H9 (cell line): ENCODE measurements around the gene CPLX1. TPM values are rescaled to one million over a fixed set of nuclear protein-coding genes. Genes with fewer than 3 reads are reported as not detected.
"Not testable (repeated sequence)": the region's sequence is repeated elsewhere in the genome, so short reads cannot be mapped to it uniquely, and the experiment has no call there.

Experiments used
- DNase-seq: peaks from one replicate; pipeline ENCODE4 v3.0.0-alpha.2; 2017
- H2AFZ ChIP-seq: one replicate; pipeline ENCODE4 v1.6.1; 2013; ENCODE audit warnings: mild to moderate bottlenecking, low read length, control low read depth, moderate library complexity
- H2AK5ac ChIP-seq: 2 replicates; pipeline ENCODE4 v1.6.1; 2013; ENCODE audit warnings: low read length, control low read depth, mixed read lengths; ENCODE audit not compliant: insufficient read length
- H2BK120ac ChIP-seq: one replicate; pipeline ENCODE4 v1.6.1; 2013; ENCODE audit warnings: low read depth, mild to moderate bottlenecking, low read length, control low read depth, inconsistent platforms; ENCODE audit not compliant: poor library complexity, severe bottlenecking
- H2BK12ac ChIP-seq: 2 replicates; pipeline ENCODE4 v1.6.1; 2013; ENCODE audit warnings: low read length, control low read depth, mixed read lengths, low read depth; ENCODE audit not compliant: insufficient read length
- H2BK15ac ChIP-seq: 2 replicates; pipeline ENCODE4 v1.6.1; 2013; ENCODE audit warnings: low read depth, low read length, control low read depth
- H2BK20ac ChIP-seq: one replicate; pipeline ENCODE4 v1.6.1; 2013; ENCODE audit warnings: low read depth, mild to moderate bottlenecking, low read length, control low read depth, inconsistent platforms; ENCODE audit not compliant: poor library complexity, severe bottlenecking
- H2BK5ac ChIP-seq: 2 replicates; pipeline ENCODE4 v1.6.1; 2013; ENCODE audit warnings: low read length, control low read depth, mixed read lengths; ENCODE audit not compliant: insufficient read length
- H3K14ac ChIP-seq: 2 replicates; pipeline ENCODE4 v1.6.1; 2013; ENCODE audit warnings: low read length, control low read depth; ENCODE audit not compliant: insufficient read depth
- H3K18ac ChIP-seq: 2 replicates; pipeline ENCODE4 v1.6.1; 2013; ENCODE audit warnings: low read depth, mild to moderate bottlenecking, mixed read lengths, low read length, control low read depth; ENCODE audit not compliant: insufficient read length
- H3K23ac ChIP-seq: 2 replicates; pipeline ENCODE4 v1.6.1; 2013; ENCODE audit warnings: low read length, control low read depth, mixed read lengths, low read depth; ENCODE audit not compliant: insufficient read length
- H3K23me2 ChIP-seq: 2 replicates; pipeline ENCODE4 v1.6.1; 2013; ENCODE audit warnings: low read depth, mild to moderate bottlenecking, mixed read lengths, low read length, control low read depth; ENCODE audit not compliant: insufficient read length, poor library complexity, severe bottlenecking
- H3K27ac ChIP-seq: 2 replicates; pipeline ENCODE4 v1.5.1; 2013; ENCODE audit warnings: low read length, control low read depth, mixed read lengths, low read depth; ENCODE audit not compliant: insufficient read length
- H3K27me3 ChIP-seq: 2 replicates; pipeline ENCODE4 v1.6.1; 2013; ENCODE audit warnings: low read length, control low read depth, inconsistent platforms; ENCODE audit not compliant: insufficient read depth
- H3K4ac ChIP-seq: 2 replicates; pipeline ENCODE4 v1.6.1; 2013; ENCODE audit warnings: low read depth, mild to moderate bottlenecking, control low read depth, inconsistent platforms, low read length, moderate library complexity
- H3K4me1 ChIP-seq: 2 replicates; pipeline ENCODE4 v1.6.1; 2013; ENCODE audit warnings: low read length, control low read depth, inconsistent platforms; ENCODE audit not compliant: insufficient read depth
- H3K4me2 ChIP-seq: 2 replicates; pipeline ENCODE4 v1.6.1; 2013; ENCODE audit warnings: low read length, control low read depth, mixed read lengths; ENCODE audit not compliant: insufficient read length, insufficient read depth
- H3K56ac ChIP-seq: 2 replicates; pipeline ENCODE4 v1.6.1; 2013; ENCODE audit warnings: low read depth, mild to moderate bottlenecking, mixed read lengths, low read length, control low read depth; ENCODE audit not compliant: insufficient read length
- H3K79me1 ChIP-seq: 2 replicates; pipeline ENCODE4 v1.6.1; 2013; ENCODE audit warnings: low read depth, mild to moderate bottlenecking, moderate library complexity, low read length, control low read depth, inconsistent platforms; ENCODE audit not compliant: insufficient read depth, poor library complexity, severe bottlenecking
- H3K79me2 ChIP-seq: 2 replicates; pipeline ENCODE4 v1.6.1; 2013; ENCODE audit warnings: low read length, control low read depth, inconsistent platforms; ENCODE audit not compliant: insufficient read depth
- H3K9ac ChIP-seq: 2 replicates; pipeline ENCODE4 v1.6.1; 2013; ENCODE audit warnings: low read length, control low read depth, mixed read lengths; ENCODE audit not compliant: insufficient read length; ENCODE audit errors: extremely low read depth
- H3K9me3 ChIP-seq: one replicate; pipeline ENCODE4 v1.6.1; 2013; ENCODE audit warnings: low read depth, low read length, inconsistent platforms; ENCODE audit not compliant: control insufficient read depth
- H3T11ph ChIP-seq: one replicate; pipeline ENCODE4 v1.6.1; 2013; ENCODE audit warnings: mild to moderate bottlenecking, low read length, control low read depth, inconsistent platforms
- H4K20me1 ChIP-seq: one replicate; pipeline ENCODE4 v1.6.1; 2013; ENCODE audit not compliant: control insufficient read depth, insufficient read length, insufficient read depth
- H4K5ac ChIP-seq: 2 replicates; pipeline ENCODE4 v1.6.1; 2013; ENCODE audit warnings: low read depth, mild to moderate bottlenecking, mixed read lengths, low read length, control low read depth; ENCODE audit not compliant: insufficient read length
- H4K8ac ChIP-seq: replicated peaks from 2 replicates; pipeline ENCODE4 v1.6.1; 2013; ENCODE audit warnings: low read length, control low read depth, mixed read lengths, low read depth; ENCODE audit not compliant: insufficient read length
- H4K91ac ChIP-seq: 2 replicates; pipeline ENCODE4 v1.6.1; 2013; ENCODE audit warnings: low read depth, mild to moderate bottlenecking, moderate library complexity, mixed read lengths, low read length, control low read depth; ENCODE audit not compliant: insufficient read length
- H3K27ac Mint-ChIP-seq, 3 experiments: 2 replicates in 2 of 3; 3 replicates in 1 of 3; pipeline ENCODE4 v1.8.0; 2020 to 2021; ENCODE audit warnings: mixed read lengths in 3 of 3, mild to moderate bottlenecking in 1 of 3, moderate library complexity in 1 of 3
- H3K27me3 Mint-ChIP-seq: 2 replicates; pipeline ENCODE4 v1.8.0; 2021; ENCODE audit warnings: low read depth, mild to moderate bottlenecking, moderate library complexity, mixed read lengths
- H3K36me3 Mint-ChIP-seq, 3 experiments: 2 replicates in 2 of 3; 3 replicates in 1 of 3; pipeline ENCODE4 v1.8.0; 2020 to 2021; ENCODE audit warnings: low read depth in 3 of 3, mixed read lengths in 3 of 3; ENCODE audit not compliant: insufficient read depth in 1 of 3
- H3K4me1 Mint-ChIP-seq, 2 experiments: 2 replicates each; pipeline ENCODE4 v1.8.0; 2020; ENCODE audit warnings: mixed read lengths in 2 of 2
- H3K4me3 Mint-ChIP-seq, 2 experiments: 2 replicates in 1 of 2; 3 replicates in 1 of 2; pipeline ENCODE4 v1.8.0; 2020 to 2021; ENCODE audit warnings: mild to moderate bottlenecking in 2 of 2, mixed read lengths in 2 of 2, moderate library complexity in 1 of 2
- H3K9me3 Mint-ChIP-seq, 2 experiments: 2 replicates in 1 of 2; 3 replicates in 1 of 2; pipeline ENCODE4 v1.8.0; 2020; ENCODE audit warnings: mild to moderate bottlenecking in 2 of 2, mixed read lengths in 2 of 2, moderate library complexity in 1 of 2
- WGBS: extraction: QIAGEN DNeasy Blood & Tissue Kit; methylation state at CpG from one replicate; pipeline ENCODE4 v1.1.7; 2013; ENCODE audit warnings: missing lambda C conversion rate, low lambda C conversion rate, mixed read lengths; ENCODE audit not compliant: insufficient read length; ENCODE audit errors: extremely low coverage; 5-methylcytosine and 5-hydroxymethylcytosine counted together
- total RNA-seq: library from RNA; stranded (reverse); gene quantifications from 2 replicates; pipeline ENCODE4 v1.2.1, GENCODE V29; 2021

CPLX1 gene
- total RNA-seq, 1 experiment from 2014 or later: 0.90 TPM

GRCh38 chr4:774419-775092 is 51.4 kb downstream of the CPLX1 start:
- H4K8ac ChIP-seq, H4K5ac ChIP-seq, H3K18ac ChIP-seq, H2BK120ac ChIP-seq, H3K23ac ChIP-seq, H3K4me1 ChIP-seq, DNase-seq, H2BK15ac ChIP-seq, H3K27me3 Mint-ChIP-seq, H3K4me2 ChIP-seq, H2BK12ac ChIP-seq, H3K4me1 Mint-ChIP-seq, H3K79me2 ChIP-seq, H3K9me3 ChIP-seq, H3K79me1 ChIP-seq, H3K9me3 Mint-ChIP-seq, H3K4ac ChIP-seq, H2AK5ac ChIP-seq, H3K27me3 ChIP-seq, H2BK5ac ChIP-seq, H3K9ac ChIP-seq, H2BK20ac ChIP-seq, H2AFZ ChIP-seq, H4K91ac ChIP-seq, H3K14ac ChIP-seq, H3K23me2 ChIP-seq, H3T11ph ChIP-seq, H3K56ac ChIP-seq, H4K20me1 ChIP-seq, H3K4me3 Mint-ChIP-seq, H3K27ac ChIP-seq: not testable (repeated sequence)
- WGBS: no CpG with 5 or more reads among the region's 30 CpGs
- Mint-ChIP-seq H3K27ac (peak overlapping the region; percentile 7 to 83 (median 77); a peak in 5 of 7 replicates), H3K36me3 (peaks cover 55 to 81% (median 74%) of the 10 kb centered on the region in 3 experiments)
